ENCODE results near the gene SYNE1.

SYNE1 gene

GRCh38 chr6:152351110-152351509, 286.1 kb downstream of the SYNE1 start:
- Mint-ChIP-seq H3K9me3 (no peaks in the 10 kb centered on the region), H3K4me3 (no peak overlapping the region), H3K27me3 (ENCODE audit: low read depth) (no peaks in the 10 kb centered on the region), H3K27ac (no peak overlapping the region), H3K36me3 (ENCODE audit: low read depth) (peaks cover 44% of the 10 kb centered on the region), H3K4me1 (peaks cover 22% of the 10 kb centered on the region)
- no peak for TF ChIP-seq CTCF (IDR thresholded peaks at IDR 0.05; ENCODE audit: unreplicated experiment in 3 of 3)

- H3K4me1 Mint-ChIP-seq: peaks cover 16% of the 10 kb centered on the region
- no peak overlapping the region for H3K27ac Mint-ChIP-seq
- no peaks in the 10 kb centered on the region for H3K9me3 Mint-ChIP-seq
- H3K4me3 Mint-ChIP-seq: no peak overlapping the region
- H3K36me3 Mint-ChIP-seq (ENCODE audit: low read depth): peaks cover 42% of the 10 kb centered on the region
- TF ChIP-seq CTCF (IDR thresholded peaks at IDR 0.05; ENCODE audit: unreplicated experiment in 3 of 3): no peak
- no peaks in the 10 kb centered on the region for H3K27me3 Mint-ChIP-seq (ENCODE audit: low read depth)
These were observed 289.0 kb downstream of the SYNE1 start for GRCh38 chr6:152348116-152348515.

- no peak overlapping the region for H3K27ac Mint-ChIP-seq
- no peaks in the 10 kb centered on the region for H3K27me3 Mint-ChIP-seq (ENCODE audit: low read depth)
- no peak overlapping the region for H3K4me3 Mint-ChIP-seq
- peaks cover 37% of the 10 kb centered on the region for H3K36me3 Mint-ChIP-seq (ENCODE audit: low read depth)
- H3K4me1 Mint-ChIP-seq: no peaks in the 10 kb centered on the region
- no peaks in the 10 kb centered on the region for H3K9me3 Mint-ChIP-seq
- no peak for TF ChIP-seq CTCF (IDR thresholded peaks at IDR 0.05; ENCODE audit: unreplicated experiment in 3 of 3)
These were observed 293.3 kb downstream of the SYNE1 start for GRCh38 chr6:152343735-152344360.

GRCh38 chr6:152341596-152341995, 295.6 kb downstream of the SYNE1 start:
- Mint-ChIP-seq H3K27me3 (ENCODE audit: low read depth) (no peaks in the 10 kb centered on the region), H3K4me3 (no peak overlapping the region), H3K27ac (no peak overlapping the region), H3K36me3 (ENCODE audit: low read depth) (peaks cover 35% of the 10 kb centered on the region), H3K9me3 (no peaks in the 10 kb centered on the region), H3K4me1 (no peaks in the 10 kb centered on the region)
- no peak for TF ChIP-seq CTCF (IDR thresholded peaks at IDR 0.05; ENCODE audit: unreplicated experiment in 3 of 3)

GRCh38 chr6:152338335-152339125, 298.6 kb downstream of the SYNE1 start:
- H3K9me3 Mint-ChIP-seq: no peaks in the 10 kb centered on the region
- no peak overlapping the region for H3K4me3 Mint-ChIP-seq
- no peak overlapping the region for H3K27ac Mint-ChIP-seq
- TF ChIP-seq CTCF (IDR thresholded peaks at IDR 0.05; ENCODE audit: unreplicated experiment in 3 of 3): peak; percentile 72 to 86 (median 77)
- no peaks in the 10 kb centered on the region for H3K4me1 Mint-ChIP-seq
- H3K36me3 Mint-ChIP-seq (ENCODE audit: low read depth): peaks cover 32% of the 10 kb centered on the region
- no peaks in the 10 kb centered on the region for H3K27me3 Mint-ChIP-seq (ENCODE audit: low read depth)
